IPS-NIHi11 (cell line): ENCODE results near the gene BRD9.
"Not testable (repeated sequence)": the region's sequence is repeated elsewhere in the genome, so short reads cannot be mapped to it uniquely, and the experiment has no call there.

ENCODE experiments used
- DNase-seq: peaks from one replicate; pipeline ENCODE4 v3.0.0; 2012; ENCODE audit warnings: mixed read lengths, low spot score

BRD9 gene

GRCh38 chr5:856531-857425 is 35.8 kb downstream of the BRD9 start:
- no peak for DNase-seq

DNA sequence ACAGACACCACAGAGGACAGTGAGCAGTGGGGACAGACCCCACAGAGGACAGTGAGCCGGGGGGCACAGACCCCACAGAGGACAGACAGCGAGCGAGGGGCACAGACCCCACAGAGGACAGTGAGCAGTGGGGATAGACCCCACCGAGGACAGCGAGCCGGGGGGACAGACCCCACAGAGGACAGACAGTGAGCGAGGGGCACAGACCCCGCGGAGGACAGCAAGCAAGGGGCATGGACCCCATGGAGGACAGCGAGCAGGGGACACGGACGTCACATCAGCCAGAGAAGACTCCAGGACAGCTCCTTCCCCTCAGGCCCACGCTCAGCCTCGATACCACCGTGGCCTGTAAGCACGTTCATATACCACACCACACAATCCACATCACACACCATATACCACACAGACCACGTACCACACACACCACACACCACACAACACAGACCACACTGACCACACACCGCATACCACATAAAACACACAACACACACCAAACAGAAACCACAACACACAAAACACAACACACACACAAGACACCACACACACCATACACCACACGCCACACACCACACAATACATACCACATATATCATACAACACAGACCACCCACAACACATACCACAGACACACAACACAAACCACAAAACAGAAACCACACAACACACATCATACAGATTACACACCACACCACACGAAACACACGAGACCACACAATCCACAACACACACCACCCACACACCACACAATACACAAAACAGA is 36.6 kb downstream of the BRD9 start:
- DNase-seq = no peak

DNA sequence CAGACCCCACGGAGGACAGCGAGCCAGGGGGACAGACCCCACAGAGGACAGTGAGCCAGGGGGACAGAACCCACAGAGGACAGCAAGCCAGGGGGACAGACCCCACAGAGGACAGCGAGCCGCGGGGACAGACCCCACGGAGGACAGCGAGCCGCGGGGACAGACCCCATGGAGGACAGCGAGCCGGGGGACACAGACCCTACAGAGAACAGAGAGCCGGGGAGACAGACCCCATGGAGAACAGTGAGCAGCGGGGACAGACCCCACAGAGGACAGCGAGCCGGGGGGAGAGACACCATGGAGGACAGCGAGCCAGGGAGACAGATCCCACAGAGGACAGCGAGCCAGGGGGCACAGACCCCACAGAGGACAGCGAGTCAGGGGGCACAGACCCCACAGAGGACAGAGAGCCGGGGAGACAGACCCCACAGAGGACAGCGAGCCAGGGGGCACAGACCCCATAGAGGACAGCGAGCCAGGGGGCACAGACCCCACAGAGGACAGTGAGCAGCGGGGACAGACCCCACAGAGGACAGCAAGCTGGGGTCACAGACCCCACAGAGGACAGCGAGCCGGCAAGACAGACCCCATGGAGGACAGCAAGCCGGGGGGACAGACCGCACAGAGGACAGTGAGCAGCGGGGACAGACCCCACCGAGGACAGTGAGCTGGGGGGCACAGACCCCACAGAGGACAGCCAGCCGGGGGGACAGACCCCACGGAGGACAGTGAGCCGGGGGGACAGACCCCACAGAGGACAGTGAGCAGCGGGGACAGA is 37.4 kb downstream of the BRD9 start:
- no peak for DNase-seq

- no peak for DNase-seq
Measured at GRCh38 chr5:854217-854616, 38.4 kb downstream of the BRD9 start.

- not testable (repeated sequence) for DNase-seq
Measured at GRCh38 chr5:853416-854090, 39.0 kb downstream of the BRD9 start.

DNA sequence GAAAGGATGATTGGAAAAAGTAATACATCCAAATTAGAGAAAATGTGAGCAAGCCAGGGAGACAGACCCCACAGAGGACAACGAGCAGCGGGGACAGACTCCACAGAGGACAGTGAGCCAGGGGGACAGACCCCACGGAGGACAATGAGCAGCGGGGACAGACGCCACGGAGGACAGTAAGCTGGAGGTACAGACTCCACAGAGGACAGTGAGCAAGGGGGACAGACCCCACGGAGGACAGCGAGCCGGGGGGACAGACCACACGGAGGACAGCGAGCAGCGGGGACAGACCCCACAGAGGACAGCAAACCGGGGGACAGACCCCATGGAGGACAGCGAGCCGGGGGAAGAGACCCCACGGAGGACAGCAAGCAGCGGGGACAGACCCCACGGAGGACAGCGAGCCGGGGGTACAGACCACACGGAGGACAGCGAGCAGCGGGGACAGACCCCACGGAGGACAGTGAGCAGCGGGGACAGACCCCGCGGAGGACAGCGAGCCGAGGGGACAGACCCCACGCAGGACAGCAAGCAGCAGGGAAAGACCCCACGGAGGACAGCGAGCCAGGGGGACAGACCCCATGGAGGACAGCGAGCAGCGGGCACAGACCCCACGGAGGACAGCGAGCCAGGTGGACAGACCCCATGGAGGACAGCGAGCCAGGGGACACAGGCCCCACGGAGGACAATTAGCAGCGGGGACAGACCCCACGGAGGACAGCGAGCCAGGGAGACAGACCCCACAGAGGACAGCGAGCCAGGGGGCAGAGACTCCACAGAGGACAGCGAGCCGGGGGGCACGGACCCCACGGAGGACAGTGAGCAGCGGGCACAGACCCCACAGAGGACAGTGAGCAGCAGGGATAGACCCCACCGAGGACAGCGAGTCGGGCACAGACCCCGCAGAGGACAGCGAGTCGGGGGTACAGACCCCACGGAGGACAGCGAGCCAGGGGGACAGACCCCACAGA is 39.9 kb downstream of the BRD9 start:
- DNase-seq = no peak

- DNase-seq = no peak
Measured at GRCh38 chr5:852018-852417, 40.6 kb downstream of the BRD9 start.

DNA sequence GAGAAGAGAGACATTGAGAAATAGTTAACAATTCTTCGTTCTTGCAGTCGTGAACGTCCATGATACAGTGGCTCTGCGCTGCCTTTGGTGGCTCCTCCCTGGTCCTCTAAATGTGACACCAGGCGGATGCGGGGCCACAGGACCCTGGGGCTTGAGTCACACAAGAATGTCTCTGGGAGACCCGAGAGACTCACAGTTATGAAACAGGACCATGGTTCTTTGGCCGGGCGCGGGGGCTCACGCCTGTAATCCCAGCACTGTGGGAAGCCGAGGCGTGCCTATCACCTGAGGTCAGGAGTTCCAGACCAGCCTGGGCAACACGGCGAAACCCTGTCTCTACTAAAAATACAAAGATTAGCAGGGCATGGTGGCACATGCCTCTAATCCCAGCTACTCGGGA is 41.0 kb downstream of the BRD9 start:
- no peak for DNase-seq

- DNase-seq = no peak
Measured at GRCh38 chr5:851076-851475, 41.5 kb downstream of the BRD9 start.

- peak; percentile 84 for DNase-seq
Measured at GRCh38 chr5:850511-851006, 42.0 kb downstream of the BRD9 start, which contains the start of gene ZDHHC11. TSS of gene ZDHHC11 (minus strand) at chr5:850986. CDS start at chr5:850602, 384 bp downstream.

GRCh38 chr5:849651-850301 is 42.8 kb downstream of the BRD9 start:
- peak; percentile 13 for DNase-seq

GRCh38 chr5:848671-849111 is 43.9 kb downstream of the BRD9 start:
- no peak for DNase-seq

DNA sequence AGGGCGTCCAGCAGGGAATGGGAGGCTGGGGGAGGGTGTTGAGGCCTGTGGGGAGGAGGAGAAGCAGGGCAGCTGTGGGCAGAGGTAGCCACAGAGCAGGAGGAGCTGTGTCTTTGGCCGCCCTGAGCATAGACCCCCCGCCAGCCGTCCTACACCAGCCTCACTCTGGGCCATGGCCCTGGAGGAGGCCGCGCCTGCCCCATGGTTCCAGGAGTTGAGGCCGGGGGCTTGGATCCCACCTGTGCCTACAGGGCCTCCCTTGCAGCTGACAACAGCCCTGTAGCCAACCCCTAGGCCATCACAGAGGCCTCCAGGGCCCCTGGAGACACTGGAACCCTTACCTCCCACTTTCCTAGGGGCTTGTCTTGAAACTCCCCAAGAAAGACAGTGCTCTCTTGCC is 44.9 kb downstream of the BRD9 start:
- not testable (repeated sequence) for DNase-seq

DNA sequence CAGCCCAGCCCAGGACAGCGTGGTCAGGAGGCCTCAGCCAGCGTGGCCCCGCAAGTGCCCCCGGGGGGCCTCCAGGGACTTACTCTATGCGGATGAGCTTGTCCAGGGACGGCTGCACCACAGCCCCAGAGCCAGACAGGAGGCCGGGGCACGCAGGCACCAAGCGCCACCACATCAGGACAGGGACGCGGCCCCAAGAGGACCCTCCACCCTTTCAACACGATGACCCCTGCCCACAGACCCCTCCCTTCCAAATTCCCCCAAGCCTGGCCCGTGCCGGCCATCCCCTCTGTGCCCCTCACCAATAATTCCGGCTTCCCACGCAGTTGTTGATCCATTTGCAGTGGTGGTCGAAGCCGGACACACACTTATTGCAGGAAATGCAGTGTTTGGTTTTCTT is 45.4 kb downstream of the BRD9 start:
- DNase-seq = not testable (repeated sequence)

GRCh38 chr5:846602-847091 is 46.0 kb downstream of the BRD9 start:
- not testable (repeated sequence) for DNase-seq

- not testable (repeated sequence) for DNase-seq
Measured at GRCh38 chr5:845676-846601, 46.7 kb downstream of the BRD9 start.

GRCh38 chr5:845031-845675 is 47.4 kb downstream of the BRD9 start:
- DNase-seq = not testable (repeated sequence)

GRCh38 chr5:844426-844825 is 48.2 kb downstream of the BRD9 start:
- DNase-seq = not testable (repeated sequence)
